ENCODE data around the gene HK1.
"Not testable (repeated sequence)": the region's sequence is repeated elsewhere in the genome, so short reads cannot be mapped to it uniquely, and the experiment has no call there.

The HK1 gene

DNA sequence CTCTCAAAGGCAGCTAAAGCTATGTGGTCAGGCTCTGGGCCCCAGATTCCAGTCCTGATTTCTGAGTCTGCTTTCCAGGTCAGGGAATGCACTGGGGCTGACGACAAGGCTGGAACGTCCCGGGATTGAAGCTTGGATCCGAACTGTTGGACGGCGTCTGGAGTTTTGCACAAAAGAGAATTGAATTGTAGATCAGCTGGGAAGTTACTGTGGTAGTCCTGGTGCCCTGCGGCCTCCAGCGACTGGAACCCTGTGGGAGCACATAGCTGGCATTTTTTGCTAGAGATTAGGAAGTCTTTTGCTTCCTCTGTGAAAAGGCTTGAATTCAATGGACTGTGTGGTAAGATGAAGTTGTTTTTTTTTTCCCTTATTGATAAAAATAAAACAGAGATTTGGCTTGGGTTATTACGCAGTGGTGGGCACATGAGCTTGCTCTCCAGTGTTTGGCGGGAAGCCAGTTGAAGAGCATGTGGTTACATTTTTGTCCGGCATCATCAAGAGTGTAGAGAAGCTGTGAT, at the start of gene HK1:
Gene HK1, plus strand, starts transcription at position 51 of the 518 bp plus-strand sequence.
- DNase-seq (ENCODE audit: low spot score), result no peak

DNA sequence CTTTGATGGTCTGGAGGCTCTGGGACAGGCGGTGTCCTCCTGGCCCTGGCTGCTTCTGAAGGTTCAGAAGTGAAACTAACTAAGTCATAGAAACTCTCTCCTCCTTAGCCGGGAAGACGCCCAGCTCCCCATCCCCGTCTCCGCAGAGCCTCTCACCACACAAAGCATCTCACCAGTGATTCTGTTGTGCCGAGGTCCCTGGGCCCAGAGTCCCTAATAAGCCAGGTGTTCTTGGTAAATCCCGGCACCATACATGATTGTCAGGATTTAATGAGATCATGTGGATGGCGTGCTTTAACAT, 48.7 kb upstream of the HK1 start:
- DNase-seq (ENCODE audit: low spot score), result no peak

DNA sequence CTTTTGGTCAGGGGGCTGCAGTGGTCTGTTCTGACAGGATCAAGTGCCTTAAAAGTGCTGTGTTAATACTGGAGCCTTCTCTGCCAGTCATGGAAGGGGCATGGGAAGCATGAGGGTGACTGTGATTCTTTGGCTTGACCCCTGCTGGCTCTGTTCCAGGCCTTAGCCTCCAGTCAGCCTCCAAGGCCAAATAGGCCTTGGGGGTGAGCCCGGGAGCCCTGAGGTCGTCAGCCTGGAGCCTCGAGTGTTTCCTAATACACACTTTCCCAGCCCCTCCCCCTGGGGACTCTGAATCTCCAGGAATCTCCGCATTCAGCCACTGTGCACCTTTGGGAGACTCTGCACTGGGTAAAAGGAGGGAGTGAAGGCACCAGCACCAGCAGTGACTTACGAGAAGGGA, 48.2 kb upstream of the HK1 start:
- DNase-seq (ENCODE audit: low spot score), result no peak

- no peak for DNase-seq (ENCODE audit: low spot score)
These were observed 46.0 kb upstream of the HK1 start for GRCh38 chr10:69232252-69232651.

- DNase-seq (ENCODE audit: low spot score), result no peak
These were observed 45.4 kb upstream of the HK1 start for GRCh38 chr10:69232736-69233480.

- no peak for DNase-seq (ENCODE audit: low spot score)
These were observed 43.8 kb upstream of the HK1 start for GRCh38 chr10:69234447-69234846.

- peak; percentile 80 for DNase-seq (ENCODE audit: low spot score)
These were observed 40.7 kb upstream of the HK1 start for GRCh38 chr10:69237528-69238159.

- no peak for DNase-seq (ENCODE audit: low spot score)
These were observed 39.2 kb upstream of the HK1 start for GRCh38 chr10:69239136-69239535.

DNA sequence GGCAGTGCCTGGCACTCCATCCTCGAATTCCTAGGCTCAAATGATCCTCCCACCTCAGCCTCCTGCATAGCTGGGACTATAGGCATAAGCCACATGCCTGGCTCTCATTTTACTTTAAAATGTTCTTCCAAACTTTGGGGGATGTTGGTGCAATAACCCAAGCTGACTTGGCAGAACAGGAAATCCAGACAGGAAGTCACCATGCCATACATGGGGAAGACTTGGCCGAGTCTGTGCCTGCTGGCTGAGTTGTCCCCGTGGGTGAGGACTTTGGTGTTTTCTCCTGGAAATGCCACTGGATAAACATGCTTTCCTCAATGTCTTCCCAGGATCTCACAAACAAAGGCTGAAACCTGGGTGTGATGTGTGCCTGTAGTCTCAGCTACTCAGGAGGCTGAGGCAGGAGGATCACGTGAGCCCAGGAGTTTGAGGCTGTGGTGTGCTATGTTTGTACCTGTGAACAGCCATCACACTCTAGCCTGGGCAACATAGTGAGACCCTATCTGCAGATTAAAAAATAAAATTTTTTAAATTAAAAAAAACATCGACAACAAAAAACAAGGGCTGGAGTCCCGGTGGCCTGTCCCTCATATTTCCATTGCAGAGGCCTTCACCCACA, 38.4 kb upstream of the HK1 start:
- DNase-seq (ENCODE audit: low spot score), result no peak

DNA sequence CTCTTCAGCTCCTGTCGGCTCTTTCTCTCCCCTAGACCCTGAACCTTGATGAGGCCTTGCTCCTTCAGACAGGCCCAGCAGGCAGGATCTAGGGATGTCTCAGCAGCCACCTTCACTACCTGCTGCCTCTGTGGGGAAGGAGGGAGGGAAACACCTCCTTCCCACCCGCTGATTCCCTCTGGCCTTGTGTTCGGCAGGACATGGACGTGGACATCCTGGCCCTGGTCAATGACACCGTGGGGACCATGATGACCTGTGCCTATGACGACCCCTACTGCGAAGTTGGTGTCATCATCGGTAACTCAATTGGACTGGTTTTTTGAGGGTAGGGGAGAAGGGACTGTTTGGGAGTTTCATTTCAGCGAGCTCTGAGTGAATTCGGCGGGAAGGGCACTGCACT, 37.8 kb upstream of the HK1 start:
- DNase-seq (ENCODE audit: low spot score), result no peak

- no peak for DNase-seq (ENCODE audit: low spot score)
These were observed 36.7 kb upstream of the HK1 start for GRCh38 chr10:69241575-69241974.

DNA sequence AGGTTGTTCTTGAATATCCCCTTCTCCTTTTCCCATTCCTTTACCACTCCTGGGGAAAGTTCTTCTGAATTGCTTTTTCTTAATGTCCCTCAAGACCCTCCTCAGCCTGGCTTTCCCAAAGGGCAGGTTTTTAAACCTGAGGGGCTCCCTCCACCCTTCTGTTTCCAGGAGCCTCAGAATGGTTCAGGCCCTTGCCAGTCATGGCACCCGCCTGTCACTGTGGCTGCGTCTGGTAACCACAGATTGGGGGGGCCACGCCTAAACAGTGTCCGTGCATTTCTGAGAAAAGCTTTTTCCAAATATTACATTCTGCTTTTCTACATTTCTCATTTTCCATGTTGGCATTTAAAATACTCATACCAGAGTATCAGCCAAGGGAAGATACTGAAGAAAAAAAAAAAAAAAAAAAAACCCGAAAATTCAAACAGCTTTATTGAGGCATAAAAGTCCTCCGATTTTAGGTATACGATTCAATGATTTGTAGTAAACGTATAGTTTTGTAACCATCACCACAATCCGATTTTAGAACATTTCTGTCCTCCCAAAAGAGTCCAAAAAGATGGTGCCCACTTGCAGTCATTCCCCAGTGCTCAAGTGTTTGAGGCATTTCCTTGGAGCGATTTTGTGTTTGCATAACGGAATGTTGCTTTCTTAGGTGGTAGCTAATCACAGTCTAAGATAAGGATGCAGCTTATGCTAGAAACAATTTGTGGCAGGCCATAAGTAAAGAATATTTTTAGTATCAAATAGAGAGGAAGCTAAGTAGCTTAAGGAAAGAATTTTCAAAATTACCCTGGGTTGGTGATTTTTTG, 36.0 kb upstream of the HK1 start:
- DNase-seq (ENCODE audit: low spot score), result no peak

- no peak for DNase-seq (ENCODE audit: low spot score)
These were observed 35.5 kb upstream of the HK1 start for GRCh38 chr10:69242852-69243212.

GRCh38 chr10:69243817-69244216, 34.5 kb upstream of the HK1 start:
- DNase-seq (ENCODE audit: low spot score), result no peak

DNA sequence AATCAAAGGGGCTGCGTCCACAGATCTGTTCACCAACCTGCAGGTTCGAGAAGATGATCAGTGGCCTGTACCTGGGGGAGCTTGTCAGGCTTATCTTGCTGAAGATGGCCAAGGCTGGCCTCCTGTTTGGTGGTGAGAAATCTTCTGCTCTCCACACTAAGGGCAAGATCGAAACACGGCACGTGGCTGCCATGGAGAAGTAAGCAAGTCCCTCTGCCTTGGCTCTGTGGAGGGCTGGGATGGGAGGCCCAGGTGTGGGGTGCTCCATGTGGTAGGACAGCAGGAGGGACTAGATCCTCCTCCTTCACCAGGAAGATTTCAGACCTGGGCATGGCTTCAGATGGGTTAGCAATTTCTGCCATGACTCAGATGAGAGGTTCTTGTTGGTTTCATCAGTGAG, 32.3 kb upstream of the HK1 start:
- no peak for DNase-seq (ENCODE audit: low spot score)

GRCh38 chr10:69246581-69247312, 31.5 kb upstream of the HK1 start:
- DNase-seq (ENCODE audit: low spot score), result no peak

DNA sequence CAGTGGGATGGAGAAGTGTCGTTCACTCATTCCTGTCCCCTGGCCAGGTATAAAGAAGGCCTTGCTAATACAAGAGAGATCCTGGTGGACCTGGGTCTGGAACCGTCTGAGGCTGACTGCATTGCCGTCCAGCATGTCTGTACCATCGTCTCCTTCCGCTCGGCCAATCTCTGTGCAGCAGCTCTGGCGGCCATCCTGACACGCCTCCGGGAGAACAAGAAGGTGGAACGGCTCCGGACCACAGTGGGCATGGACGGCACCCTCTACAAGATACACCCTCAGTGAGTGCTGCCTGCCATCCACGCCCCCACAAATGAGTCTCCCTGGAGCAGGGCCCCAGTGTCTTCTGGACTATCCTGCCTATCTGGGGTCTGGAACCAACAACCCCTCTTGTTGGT, 31.0 kb upstream of the HK1 start:
- DNase-seq (ENCODE audit: low spot score), result no peak

DNA sequence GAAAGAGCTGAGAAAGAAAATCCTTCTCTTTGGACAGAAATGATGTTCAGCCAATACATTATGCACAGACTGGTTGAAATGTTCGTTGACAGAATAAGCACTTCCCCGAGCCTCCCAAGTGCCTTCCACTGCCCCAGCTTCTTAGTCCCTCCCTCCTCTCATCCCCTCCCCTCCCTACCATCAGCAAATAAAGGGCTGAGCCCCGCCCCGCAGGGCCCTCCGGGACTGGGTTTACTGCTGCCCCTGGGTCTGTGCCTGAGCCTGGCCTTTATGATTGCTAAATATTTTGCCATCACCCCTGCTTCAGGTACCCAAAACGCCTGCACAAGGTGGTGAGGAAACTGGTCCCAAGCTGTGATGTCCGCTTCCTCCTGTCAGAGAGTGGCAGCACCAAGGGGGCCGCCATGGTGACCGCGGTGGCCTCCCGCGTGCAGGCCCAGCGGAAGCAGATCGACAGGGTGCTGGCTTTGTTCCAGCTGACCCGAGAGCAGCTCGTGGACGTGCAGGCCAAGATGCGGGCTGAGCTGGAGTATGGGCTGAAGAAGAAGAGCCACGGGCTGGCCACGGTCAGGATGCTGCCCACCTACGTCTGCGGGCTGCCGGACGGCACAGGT, 30.1 kb upstream of the HK1 start:
- DNase-seq (ENCODE audit: low spot score), result no peak

DNA sequence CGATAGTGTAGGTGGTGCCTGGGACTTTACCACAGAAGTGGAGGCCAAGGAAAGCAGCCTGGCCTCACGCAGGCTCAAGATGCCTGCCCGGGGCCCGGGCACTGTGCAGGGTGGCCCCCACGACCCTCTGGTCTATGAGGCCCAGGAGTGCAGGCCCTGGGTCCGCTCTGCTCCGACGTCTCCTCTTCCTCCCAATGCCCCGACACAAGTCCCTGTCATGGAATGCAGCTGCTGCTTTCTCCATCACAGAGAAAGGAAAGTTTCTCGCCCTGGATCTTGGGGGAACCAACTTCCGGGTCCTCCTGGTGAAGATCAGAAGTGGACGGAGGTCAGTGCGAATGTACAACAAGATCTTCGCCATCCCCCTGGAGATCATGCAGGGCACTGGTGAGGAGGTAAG, 28.3 kb upstream of the HK1 start:
- DNase-seq (ENCODE audit: low spot score), result no peak

DNA sequence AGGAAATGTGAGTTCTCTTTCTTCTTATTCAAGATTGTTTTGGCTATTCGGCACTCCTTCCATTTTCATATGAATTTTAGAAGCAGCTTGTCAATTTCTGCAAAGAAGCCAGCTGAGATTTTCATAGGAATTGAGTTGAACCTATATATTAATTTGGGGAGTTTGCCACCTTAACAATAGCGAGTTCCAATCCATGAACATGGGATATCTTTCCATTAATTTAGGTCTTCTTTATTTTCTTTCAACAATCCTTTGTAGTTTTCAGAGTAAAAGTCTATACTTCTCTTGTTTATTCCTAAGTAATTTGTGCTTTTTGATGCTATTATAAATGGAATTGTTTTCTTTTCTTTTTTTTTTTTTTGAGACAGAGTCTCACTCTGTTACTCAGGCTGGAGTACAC, 26.9 kb upstream of the HK1 start:
- DNase-seq (ENCODE audit: low spot score), result not testable (repeated sequence)

- no peak for DNase-seq (ENCODE audit: low spot score)
These were observed 25.1 kb upstream of the HK1 start for GRCh38 chr10:69253171-69253570.

GRCh38 chr10:69254877-69255276, 23.4 kb upstream of the HK1 start:
- no peak for DNase-seq (ENCODE audit: low spot score)

All from D341Med (cell line).